Skeletal muscle tissue (tissue), 5 donors: Measurements from ENCODE around the gene MPI. TPM values are rescaled to one million over a fixed set of nuclear protein-coding genes. Genes with fewer than 3 reads are reported as not detected.

Experiments
- H3K27ac ChIP-seq: one replicate; pipeline ENCODE4 v1.7.0; 2013; ENCODE audit warnings: mild to moderate bottlenecking, low read depth, low read length, inconsistent platforms
- H3K27me3 ChIP-seq, 3 donors: one replicate each; pipeline ENCODE4 v1.7.0; 2013; ENCODE audit warnings: low read length in 3 of 3; ENCODE audit not compliant: control insufficient read depth in 3 of 3, insufficient read depth in 3 of 3
- H3K36me3 ChIP-seq, 3 donors: one replicate each; pipeline ENCODE4 v1.7.0; 2013; ENCODE audit warnings: low read length in 3 of 3; ENCODE audit not compliant: control insufficient read depth in 3 of 3, insufficient read depth in 3 of 3
- H3K4me1 ChIP-seq, 3 donors: one replicate each; pipeline ENCODE4 v1.7.0; 2013; ENCODE audit warnings: low read length in 3 of 3, mild to moderate bottlenecking in 3 of 3; ENCODE audit not compliant: control insufficient read depth in 3 of 3, insufficient read depth in 3 of 3
- H3K4me3 ChIP-seq, 3 donors: one replicate each; pipeline ENCODE4 v1.7.0; 2013; ENCODE audit warnings: low read length in 3 of 3
- H3K9ac ChIP-seq, 3 donors: one replicate each; pipeline ENCODE4 v1.7.0; 2013; ENCODE audit warnings: low read length in 3 of 3, mild to moderate bottlenecking in 3 of 3, moderate library complexity in 2 of 3, low read depth in 1 of 3
- H3K9me3 ChIP-seq, 3 donors: one replicate each; pipeline ENCODE4 v1.7.0; 2013; ENCODE audit warnings: low read length in 3 of 3; ENCODE audit not compliant: control insufficient read depth in 3 of 3
- small RNA-seq: library from RNA; depleted of rRNA; stranded (forward); fragments of <200 nt; gene quantifications from one replicate; pipeline ENCODE3, GENCODE V24; 2014
- total RNA-seq: library from RNA; depleted of rRNA; stranded (reverse); fragments of >200 nt; gene quantifications from one replicate; pipeline ENCODE4 v1.2.3, GENCODE V29; 2014
- donor health status: Osteomylitis.

MPI gene
- total RNA-seq, 1 donor from 2014 or later = 22.4 TPM

DNA sequence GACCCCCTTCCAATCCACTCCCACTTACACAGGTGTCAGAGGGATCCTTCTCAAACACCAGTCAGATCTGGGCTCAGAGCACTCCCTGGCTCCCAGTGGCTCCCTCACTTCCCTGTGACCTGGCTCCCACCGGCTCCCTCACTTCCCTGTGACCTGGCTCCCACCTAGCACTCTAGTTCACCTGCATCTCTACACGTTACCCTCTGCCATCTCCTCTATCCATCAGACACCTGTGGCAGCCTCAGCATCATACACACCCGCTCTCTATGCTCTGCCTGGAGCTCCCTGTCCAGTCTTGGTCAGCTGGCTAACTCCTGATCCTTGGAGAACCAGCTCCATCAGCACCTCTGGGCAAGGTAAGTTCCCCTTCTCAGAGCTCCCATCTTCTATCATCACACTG lies 61.2 kb downstream of the MPI start:
- H3K9me3 ChIP-seq = no peaks in the 10 kb centered on the region
- peaks cover 9 to 23% (median 20%) of the 10 kb centered on the region in 3 donors for H3K27me3 ChIP-seq
- H3K4me3 ChIP-seq = no peak overlapping the region
- H3K27ac ChIP-seq = no peak overlapping the region
- H3K4me1 ChIP-seq = peaks cover 8 to 16% (median 10%) of the 10 kb centered on the region in 3 donors
- no peak overlapping the region for H3K9ac ChIP-seq
- no peaks in the 10 kb centered on the region for H3K36me3 ChIP-seq

Small RNAs within 50 kb of the gene (small RNA-seq; reads per million reads assigned to genes)
- 0.37 reads per million, percentile 46 among the genes with 10 or more reads in this experiment for gene MIR6882

Other genes with a start within 250 kb of the MPI start
- 16.2 TPM for gene EDC3, start 194.0 kb upstream of the MPI start, total RNA-seq
- not detected for gene CYP1A1, start 164.5 kb upstream of the MPI start, total RNA-seq
- gene CYP1A2, start 141.2 kb upstream of the MPI start, total RNA-seq = not detected
- 13.6 TPM for gene CSK, start 108.0 kb upstream of the MPI start, total RNA-seq
- gene LMAN1L, start 77.2 kb upstream of the MPI start, total RNA-seq = not detected
- gene CPLX3, start 63.4 kb upstream of the MPI start, total RNA-seq = not detected
- 18.3 TPM for gene ULK3, start 46.9 kb upstream of the MPI start, total RNA-seq
- gene SCAMP2, start 16.7 kb upstream of the MPI start, total RNA-seq = 15.7 TPM
- gene FAM219B, start 16.8 kb downstream of the MPI start, total RNA-seq = 33.4 TPM
- gene COX5A, start 48.0 kb downstream of the MPI start, total RNA-seq = 96.6 TPM
- 1.0 TPM for gene RPP25, start 66.7 kb downstream of the MPI start, total RNA-seq
- 1.6 TPM for gene SCAMP5, start 105.5 kb downstream of the MPI start, total RNA-seq
- 4.7 TPM for gene PPCDC, start 133.5 kb downstream of the MPI start, total RNA-seq